HG03060 (cell line): Measurements from ENCODE around the gene KBTBD12.
"Not testable (repeated sequence)": the region's sequence is repeated elsewhere in the genome, so short reads cannot be mapped to it uniquely, and the experiment has no call there.

Source experiments
- ATAC-seq: cut with Tn5 transposase; IDR thresholded peaks from one replicate; pipeline ENCODE4 v1.9.1; 2021; ENCODE audit warnings: low read depth, moderate number of reproducible peaks; ENCODE audit not compliant: unreplicated experiment

KBTBD12 gene, protein sequence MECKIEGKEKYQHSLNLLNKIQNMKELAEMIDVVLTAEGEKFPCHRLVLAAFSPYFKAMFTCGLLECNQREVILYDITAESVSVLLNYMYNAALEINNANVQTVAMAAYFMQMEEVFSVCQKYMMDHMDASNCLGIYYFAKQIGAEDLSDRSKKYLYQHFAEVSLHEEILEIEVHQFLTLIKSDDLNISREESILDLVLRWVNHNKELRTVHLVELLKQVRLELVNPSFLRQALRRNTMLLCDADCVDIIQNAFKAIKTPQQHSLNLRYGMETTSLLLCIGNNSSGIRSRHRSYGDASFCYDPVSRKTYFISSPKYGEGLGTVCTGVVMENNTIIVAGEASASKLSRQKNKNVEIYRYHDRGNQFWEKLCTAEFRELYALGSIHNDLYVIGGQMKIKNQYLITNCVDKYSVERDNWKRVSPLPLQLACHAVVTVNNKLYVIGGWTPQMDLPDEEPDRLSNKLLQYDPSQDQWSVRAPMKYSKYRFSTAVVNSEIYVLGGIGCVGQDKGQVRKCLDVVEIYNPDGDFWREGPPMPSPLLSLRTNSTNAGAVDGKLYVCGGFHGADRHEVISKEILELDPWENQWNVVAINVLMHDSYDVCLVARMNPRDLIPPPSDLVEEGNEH

DNA sequence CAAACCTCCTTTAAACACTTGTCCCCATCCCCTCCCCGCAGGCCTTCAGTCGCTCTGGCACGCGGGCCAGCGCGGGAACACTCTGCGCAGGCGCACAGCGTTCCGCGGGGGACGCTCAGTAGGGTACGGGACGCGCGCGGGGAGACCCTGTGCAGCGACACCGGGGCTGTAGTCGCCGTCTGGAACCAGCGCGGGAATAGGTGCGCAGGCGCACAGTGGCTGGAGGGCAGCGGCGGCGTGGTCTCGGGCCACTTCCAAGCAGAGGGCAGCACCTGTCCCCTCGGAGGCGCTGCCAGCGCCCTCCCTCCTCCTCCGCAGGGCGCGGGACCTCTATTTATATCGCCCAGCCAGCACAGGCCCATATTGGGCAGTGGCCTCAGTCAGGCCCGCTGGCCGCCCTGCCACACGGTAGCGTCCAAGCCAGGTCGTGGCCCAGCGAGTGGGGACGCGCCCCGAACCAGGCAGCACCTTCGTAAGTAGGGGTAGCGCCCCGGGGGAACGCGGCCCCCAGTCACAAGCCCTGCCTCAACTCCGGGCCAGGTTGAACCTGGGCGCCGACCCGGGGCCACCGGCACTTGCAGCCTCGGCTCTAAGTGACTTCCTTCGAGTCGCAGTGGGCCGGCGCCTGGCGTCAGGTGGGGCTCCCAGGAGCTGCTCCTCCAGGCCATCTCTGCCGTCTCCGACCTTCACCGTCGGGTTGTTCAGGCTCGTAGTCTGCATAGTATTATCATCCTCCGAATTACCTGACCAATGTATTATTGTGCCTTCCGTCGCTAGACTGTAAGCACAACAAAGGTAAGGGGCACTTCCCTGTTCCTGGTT is at the start of gene KBTBD12:
Gene KBTBD12 (plus strand): TSS at position 118 of the 822 bp plus-strand sequence. CDS start 7,830 bp downstream, outside the sequence.
- no peak for ATAC-seq

DNA sequence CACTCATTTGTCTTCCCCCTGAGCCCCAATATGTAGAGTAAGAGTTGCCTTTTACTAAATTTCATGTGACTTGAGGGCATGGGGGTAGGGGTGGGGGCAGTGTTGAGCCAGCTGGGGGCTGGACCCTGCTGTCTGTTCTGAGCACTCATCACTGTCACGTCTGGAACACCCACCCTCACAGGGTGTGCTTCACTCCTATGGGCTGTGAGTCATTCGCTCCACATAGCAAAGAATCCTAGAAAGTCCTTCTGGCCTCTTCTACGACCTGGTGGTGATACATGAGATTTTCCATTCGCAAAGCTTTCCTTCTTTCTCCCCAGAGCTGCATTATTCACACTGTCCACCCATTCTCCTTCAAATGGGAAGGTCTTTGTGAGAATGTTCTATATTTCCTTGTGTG is 49.1 kb upstream of the KBTBD12 start:
- no peak for ATAC-seq

DNA sequence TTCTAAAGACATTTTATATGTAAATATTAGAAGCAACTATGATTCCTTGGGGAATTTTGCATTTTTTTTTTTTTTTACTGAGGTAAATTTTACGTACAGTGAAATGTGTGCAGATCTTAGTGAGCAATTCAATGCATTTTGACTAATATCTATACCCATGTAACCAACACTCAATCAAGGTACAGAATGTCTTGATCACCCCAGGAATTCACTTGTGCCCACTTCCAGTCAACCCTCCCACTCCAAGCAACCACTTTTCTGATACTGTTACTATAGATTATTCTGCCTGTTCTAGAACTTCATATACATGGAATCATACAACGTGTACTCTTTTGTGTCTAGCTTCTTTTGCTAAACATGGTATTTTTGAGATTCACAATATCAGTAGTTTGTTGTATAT is 47.6 kb upstream of the KBTBD12 start:
- ATAC-seq = no peak

DNA sequence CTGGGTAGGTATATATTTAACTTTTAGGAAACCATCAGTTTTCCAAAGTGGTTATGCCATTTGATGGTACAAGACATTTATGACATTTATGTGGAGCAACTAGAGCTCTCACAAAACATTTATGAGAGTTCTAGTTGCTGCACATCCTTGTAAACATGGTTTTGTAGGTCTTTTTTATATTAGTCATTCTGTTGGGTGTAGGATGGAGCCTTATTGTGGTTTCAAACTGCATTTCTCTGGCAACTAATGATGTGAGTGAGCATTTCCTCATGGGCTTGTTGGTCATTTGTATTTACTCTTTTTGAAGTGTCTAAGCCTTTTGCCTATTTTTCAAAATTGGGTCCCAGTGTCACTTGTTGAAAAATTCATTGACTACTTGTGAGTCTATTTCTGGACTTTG is 47.0 kb upstream of the KBTBD12 start:
- ATAC-seq = no peak

DNA sequence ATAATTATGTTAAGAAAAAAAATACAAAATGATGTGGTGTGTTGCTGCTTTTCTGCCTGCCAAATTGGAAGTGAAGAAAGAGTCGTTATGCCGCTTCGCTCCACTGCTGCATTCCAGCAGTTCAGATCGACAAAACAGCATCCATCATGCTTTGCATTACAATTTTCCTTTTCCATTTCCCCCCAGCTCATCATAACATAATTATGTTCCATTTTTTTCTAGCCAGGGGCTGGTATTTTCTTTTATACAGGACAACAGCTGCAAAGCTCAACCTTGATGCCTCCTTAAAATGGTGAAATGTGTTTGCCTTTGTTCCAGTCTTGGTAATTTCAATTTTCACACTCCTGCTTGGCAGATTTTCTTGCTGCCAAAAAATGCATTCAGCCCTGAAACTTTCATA is 44.9 kb upstream of the KBTBD12 start:
- no peak for ATAC-seq

DNA sequence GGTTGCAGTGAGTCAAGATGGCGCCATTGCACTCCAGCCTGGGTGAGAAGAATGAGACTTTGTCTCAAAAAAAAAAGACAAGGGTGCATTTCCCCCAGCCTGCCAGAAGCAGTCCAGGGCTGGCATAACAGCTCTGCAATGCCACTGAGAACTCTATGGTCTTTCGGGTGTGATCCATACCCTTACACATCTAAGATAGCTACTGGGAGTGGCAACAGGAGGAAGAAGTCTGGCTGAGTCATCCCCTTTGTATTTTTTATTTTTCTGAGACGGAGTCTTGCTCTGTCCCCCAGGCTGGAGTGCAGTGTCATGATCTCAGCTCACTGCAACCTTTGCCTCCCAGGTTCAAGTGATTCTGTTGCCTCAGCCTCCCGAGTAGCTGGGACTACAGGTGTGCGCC is 40.9 kb upstream of the KBTBD12 start:
- not testable (repeated sequence) for ATAC-seq

DNA sequence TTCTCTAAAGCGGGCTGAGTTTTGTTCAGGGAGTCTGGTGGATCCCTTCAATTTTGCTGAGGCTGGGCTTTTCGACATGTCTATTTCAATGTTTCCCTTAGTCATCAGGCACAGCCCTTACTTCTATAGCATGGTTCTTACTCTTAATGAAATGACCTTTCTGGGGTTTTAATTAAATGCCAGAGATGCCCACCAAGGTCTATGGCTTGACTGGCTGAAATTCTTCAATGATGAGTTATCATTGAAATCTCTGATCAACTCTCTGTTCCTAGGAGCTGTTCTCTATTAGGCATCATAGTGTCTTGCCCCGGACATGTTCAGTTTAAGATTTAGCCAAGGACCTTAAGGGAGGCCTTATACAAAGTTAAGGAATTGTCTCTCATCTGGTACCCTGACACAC is 33.4 kb upstream of the KBTBD12 start:
- ATAC-seq = no peak

DNA sequence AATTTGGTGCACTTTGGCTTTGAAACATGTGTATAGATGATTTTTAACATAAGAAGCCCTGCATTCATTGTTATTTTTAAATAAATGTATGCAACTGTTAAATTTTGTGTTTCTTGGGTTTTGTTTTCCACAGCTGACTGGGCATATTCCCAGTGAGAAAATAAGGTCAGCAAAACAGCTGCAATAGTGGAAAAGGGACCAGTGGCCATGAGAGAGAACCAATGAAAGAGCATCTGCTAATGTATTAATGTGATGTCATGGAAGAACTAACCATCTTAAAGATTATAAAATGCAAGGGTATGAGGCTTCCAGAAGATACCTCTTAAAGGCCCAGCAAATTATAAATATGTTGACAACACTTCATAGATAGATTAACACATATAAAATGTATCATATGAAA is 31.0 kb upstream of the KBTBD12 start:
- no peak for ATAC-seq

DNA sequence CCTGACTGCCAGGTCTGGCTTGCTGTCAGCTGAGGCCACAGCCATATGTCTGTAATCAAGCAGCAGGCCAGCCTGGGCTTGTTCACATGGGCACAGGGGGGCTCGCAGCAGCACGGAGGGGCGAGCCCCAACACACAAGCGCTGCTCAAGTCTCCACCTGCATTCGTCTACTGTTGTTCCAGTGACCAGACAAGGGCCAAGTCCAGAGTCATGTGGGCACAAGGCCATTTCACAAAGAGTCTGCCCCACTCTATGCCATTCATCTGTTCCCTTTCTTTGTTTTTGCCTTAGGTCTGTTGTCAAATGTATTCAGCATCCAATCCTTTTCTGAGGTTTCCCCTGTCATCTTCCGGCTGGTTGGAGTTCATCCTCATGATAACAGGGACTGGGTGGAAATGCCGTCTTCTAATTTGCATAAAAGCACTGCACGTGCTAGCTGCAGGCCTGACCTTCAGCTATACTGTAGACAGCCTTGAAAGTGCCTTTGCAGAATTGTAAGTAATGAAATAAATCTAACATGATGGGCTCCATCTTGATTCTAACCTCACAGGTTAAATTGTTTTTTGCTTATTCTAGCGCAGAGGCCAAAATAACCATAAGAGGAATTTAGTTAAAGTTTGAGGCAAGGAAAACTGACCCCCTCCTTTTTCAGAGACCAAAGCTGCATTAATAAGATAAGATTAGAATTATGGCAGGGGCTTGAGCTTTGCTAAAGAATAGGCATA is 28.6 kb upstream of the KBTBD12 start:
- no peak for ATAC-seq

DNA sequence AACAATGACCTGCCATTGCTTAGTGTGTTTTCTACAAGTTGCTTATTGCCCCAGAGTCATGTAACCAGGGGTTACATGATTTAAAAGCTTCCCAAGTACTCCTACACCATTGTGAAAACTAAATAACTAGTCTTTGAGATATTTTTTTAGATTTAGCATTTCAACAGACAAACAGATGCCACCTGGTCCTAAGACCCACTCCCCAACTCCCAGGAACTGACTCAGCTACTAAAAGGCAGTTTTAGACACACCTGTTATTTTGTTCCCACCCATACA is 28.1 kb upstream of the KBTBD12 start:
- no peak for ATAC-seq

DNA sequence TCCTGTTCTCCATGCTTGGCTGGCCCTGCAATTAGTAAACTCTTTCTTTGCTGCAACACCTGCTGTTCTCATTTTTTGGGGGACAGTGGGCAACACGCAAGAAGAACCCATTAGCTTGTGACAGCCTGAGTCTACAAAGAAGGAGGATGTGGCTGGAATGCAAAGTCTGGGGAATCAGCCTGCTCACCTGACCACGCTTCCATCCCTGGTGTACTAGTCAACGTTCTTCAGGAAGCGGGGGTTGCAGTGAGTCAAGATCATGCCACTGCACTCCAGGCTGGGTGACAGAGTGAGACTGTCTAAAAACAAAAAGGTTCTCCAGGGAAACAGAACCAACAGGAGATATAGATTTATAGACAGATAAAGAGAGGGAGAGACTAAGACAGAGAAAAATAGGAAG is 27.7 kb upstream of the KBTBD12 start:
- ATAC-seq = no peak

DNA sequence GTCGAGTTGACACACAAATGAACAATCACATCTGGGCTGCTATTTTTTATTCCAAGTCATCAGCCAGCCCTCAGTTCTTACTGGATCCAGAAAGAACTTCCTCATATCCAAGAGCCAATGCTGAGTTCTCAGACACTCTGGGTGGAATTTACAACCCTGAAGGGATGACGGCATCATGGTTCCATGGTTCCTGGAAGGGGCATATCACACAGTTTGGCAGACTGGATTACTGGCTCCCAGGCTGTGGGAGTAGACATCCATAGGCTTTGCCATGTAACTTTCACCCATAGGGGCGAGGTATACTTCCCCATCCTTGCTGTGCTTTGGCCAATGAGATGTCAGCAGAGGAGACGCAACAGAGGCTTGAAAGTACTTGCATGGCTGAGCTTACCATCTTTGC is 26.9 kb upstream of the KBTBD12 start:
- ATAC-seq = no peak

DNA sequence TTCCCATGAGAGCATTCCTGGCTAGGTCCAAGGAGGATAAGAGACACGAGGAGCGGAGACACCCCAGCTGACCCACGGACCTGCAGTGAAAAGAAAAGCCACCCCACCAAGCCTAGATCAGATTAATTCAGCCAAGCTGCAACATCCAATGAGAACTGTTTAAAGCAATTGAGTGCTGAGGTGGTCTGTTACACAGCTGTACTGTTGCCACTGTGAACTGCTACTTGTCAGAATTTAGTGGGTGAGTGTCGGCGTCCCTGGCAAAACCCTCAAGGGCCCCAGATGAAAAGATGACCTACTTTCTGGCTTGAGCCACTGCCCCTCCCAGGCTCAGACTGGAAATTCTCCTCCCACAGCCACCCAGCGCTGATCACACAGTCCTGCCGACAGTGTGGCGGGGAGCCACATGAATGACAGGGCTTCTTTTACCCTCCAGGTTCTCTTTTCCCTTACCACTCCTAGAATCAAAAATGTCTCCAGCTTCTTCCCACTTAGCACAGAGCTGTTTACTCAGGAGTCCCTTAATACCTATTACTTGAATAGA is 26.4 kb upstream of the KBTBD12 start:
- no peak for ATAC-seq

DNA sequence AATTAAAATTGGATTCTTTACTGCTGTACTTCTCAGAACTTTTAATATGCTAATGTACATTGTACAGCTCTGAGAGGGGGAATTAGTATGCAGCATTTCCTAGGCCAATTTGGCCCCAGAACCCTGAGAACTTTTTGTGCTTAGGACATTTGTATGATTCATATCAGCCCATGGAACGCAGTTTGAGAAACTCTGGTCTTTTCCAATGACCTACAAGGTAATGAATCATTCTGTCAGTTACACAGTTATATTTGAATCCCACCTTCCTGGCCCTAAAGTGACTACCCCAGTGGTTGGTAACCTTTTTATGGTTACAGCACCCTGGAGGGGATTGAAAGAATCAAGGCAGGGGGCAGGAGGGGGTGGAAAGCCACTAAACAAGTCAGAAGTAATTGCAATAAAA is 25.6 kb upstream of the KBTBD12 start:
- ATAC-seq = no peak

DNA sequence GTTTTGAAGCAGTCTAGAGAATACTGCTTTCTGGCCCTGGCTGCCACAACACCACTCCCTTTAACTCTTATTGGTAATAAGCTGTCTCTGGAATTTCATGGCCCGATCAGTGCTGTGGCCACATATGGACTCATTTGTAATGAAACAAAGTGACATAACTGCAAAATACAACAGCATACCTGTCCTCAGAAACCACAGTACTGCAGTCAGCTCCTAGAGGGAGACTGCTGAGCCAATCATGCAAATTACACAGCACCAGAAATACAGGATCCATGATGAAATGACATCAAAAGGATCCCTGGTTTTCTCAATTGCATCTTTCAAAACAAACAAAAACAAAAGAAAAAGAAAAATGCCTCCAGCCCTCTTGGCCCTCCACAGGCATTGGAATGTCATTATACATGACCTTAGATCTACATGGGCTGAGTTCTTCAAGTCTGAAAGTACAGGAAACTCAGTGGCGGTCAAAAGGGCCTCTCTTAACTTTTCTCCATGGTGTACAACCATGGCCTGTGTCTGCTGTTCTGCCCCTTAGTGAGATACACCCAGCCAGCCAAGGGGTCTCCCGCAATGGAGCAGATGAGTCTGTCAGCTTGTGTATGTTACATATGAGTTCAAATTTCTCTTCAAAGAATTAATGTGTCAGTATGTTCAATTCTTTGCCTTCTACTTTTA is 24.9 kb upstream of the KBTBD12 start:
- ATAC-seq = no peak

DNA sequence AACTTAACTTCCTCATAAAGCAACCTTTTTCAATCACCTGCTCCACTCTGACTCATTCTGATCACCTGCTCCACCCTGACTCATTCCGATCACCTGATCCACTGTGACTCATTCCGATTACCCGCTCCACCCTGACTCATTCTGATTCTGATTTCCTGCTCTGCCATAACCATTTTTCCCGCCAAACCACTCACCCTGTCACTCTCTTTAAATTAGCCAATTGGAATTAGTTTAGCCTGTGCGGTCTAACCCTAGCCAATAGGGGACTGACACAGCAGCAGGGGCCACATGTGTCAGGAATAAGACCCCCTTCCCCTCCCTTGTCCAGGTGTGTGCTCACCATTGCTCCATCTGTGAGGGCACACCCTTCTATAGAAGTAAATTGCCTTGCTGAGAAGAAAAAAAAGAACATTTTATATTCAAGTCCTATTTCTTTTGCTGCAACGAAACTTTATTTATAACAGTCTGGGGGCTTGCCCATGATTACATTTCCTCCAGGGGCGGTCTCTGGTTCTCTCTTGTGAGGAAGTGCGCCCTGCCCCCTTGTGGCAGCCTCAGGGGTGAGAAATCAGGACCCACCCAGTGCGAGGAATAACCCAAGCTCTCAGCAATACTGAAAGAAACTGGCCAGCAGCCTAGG is 24.3 kb upstream of the KBTBD12 start:
- ATAC-seq = not testable (repeated sequence)

DNA sequence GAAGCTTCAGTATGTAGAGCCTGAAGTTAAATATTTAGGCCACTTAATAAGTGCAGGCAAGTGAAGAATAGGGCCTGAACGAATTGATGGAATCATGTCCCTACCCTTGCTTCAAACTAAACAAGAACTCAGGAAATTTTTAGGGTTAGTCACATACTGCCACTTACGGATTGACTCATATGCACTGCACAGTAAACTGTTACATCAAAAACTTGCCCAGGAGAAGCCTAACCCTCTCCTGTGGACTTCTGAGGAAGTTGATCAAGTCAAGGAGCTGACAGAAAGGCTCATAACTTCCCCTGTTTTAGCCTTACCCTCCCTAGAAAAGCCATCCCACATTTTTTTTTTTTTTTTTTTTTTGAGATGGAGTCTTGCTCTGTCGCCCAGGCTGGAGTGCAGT is 20.6 kb upstream of the KBTBD12 start:
- no peak for ATAC-seq

DNA sequence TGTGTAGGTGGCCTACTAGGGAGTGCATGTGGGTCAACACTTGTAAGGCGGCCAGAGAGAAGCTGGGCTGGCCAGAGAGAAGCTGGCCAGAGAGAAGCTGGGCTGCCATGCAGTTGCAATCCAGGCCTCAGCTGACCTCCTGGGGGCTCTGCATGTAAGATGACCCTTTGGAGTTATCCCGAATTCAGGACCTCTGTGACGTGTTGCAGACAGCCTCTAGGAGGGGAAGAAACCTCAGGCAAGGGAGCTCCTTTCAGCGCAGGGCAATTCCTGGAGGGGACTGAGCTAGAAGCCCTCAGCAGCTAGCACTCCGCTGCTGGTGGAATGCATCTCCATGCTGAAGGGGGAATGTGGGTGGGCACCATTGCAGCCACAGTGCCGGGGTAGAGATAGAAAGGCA is 15.8 kb upstream of the KBTBD12 start:
- ATAC-seq = no peak

DNA sequence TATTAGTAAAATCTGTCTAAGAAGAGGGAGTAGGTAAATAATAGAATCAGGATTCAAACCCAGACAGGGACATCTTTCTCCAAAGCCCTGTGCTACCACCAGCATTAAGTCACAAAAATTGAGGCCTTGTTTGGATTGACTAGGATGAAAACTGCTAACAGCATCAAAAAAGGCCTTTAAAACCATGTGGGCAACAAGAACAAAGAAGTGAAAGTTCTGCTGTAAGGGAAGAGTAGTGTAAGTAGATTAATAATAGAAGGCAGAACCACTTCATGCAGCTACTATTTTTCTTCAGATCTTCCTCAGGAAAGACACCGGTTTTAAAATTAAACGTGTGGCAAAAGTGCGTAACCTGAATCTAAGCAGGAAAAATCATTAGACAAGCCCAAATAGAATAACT is 15.3 kb upstream of the KBTBD12 start:
- ATAC-seq = no peak

DNA sequence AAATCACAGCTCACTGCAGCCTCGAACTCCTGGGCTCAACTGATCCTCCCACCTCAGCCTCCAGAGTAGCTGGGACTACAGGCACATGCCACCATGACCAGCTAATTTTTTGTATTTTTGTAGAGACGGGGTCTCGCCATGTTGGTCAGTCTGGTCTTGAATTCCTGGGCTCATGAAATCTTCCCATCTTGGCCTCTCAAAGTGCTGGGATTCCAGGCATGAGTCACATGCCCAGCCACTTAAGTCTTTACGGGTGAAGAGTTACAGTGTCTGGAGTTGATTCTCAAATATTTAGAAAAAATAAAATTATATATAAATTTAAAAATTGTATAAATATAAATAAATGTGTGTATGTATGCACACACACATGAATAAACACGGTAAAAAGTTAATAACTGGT is 14.5 kb upstream of the KBTBD12 start:
- ATAC-seq = no peak
